Stimulated activated CD4-positive, alpha-beta T cell treated with anti-CD3 and anti-CD28 coated beads, Interleukin-2, amount 100 ng/mL, for 24 hours (primary cell): ENCODE data around the gene MRPL57.
"Not testable (repeated sequence)": the region's sequence is repeated elsewhere in the genome, so short reads cannot be mapped to it uniquely, and the experiment has no call there.

Experiments used
- DNase-seq, 2 donors: peaks; one replicate each; pipeline ENCODE4 v3.0.0-alpha.2; 2020

Gene MRPL57

DNA sequence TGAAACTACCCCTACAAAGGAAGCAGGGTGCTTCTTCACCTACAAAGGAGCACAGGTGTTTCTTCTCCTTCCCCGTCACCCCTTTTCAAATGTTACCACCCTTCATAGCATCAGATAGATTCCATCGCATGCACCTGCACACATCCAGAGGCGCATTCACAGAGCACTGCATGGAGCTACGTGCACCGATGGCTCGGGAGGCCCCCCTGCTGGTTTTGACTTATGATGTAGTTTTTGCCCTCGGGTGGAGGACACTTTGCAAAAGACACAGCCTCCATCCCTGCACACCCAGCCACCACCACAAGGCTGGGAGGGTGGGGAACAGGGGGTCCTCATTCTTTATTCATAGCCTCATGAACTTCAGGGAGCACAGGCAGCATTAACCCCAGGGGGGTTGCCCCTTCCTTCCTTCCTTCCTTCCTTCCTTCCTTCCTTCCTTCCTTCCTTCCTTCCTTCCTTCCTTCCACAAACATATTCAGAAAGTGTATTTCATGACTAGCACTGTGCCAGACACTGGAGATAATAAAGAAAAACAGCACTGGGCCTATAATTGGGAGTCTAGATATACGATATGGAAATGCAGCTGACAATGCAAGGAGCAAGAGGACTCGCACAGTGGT is 21.3 kb downstream of the MRPL57 start:
- DNase-seq: not testable (repeated sequence)

DNA sequence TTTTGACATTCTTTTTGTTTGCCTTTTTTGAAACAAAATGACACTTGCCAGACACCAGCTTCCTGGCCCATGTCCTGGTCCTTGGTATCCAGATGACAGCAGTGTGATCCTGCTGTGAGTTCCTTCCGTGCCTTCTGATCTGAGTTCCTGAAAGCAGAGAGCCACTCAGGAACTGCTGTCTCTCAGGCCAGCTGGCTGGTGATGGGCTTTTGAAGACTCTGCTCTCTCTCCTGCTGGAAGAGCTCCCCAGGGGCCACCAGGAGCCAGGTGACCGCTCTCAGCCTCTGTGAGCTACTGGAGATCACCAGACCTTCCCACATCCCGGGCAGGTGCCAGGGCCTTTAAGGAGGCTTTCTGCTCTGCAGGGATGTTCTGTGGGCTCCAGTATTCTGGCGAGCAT is 21.9 kb downstream of the MRPL57 start:
- DNase-seq: not testable (repeated sequence)

DNA sequence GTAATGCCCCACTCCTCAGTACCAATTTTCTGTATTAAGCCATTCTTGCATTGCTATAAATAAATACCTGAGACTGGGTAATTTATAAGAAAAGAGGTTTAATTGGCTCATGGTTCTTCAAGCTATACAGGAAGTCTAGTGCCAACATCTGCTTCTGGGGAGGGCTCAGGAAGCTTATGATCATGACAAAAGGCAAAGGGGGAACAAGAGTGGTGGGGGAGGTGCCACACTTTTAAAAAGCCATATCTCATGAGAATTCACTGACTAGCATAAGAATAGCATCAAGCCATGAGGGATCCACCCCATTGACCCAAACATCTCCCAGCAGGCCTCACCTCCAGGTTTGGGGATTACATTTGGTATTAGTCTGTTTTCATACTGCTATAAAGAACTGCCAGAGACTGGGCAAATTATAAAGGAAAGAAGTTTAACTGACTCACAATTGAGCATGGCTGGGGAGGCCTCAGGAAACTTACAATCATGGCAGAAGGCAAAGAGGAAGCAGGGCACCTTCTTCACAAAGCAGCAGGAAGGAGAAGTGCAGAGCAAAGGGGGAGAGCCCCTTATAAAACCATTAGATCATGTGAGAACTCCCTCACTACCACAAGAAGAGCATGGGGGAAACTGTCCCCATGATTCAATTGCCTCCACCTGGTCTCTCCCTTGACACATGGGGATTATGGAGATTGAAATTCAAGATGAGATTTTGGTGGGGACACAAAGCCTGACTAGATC is 25.2 kb downstream of the MRPL57 start:
- not testable (repeated sequence) for DNase-seq

DNA sequence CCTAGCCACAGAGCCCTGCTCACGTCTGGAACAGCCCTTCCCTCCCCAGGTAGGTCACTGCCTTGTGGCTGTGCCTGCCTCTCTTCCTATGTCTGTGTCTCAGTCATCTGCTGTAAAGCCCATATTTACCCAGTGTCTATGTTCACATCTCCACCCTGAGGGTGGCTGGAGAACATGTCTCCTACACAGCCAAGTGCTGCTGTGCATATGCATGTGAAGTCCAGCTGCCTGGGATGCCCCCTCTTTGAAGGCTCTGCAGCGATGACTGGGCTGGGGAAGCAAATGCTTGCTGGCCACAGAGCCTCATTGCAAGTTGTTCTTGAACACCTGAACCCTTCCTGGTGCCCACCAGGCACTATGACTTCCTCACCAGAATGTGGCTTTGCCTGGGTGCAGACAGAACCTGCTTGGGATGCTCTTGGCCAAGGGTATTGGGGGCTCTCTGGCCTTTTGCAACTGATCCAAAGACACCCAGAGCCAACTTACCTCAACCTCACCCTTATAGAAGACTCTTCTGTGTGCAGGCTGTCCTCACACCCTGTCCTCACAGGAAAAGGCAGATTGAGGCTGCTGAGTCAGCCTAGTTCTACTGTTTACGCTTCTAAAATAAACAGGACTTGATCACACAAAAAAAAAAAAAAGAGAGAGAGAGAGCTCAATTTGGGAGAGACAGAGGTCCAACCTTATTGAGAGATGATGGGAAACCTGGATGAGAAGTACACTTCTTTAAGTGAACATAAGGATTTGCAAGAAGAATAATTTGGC is 26.5 kb downstream of the MRPL57 start:
- no peak for DNase-seq

DNA sequence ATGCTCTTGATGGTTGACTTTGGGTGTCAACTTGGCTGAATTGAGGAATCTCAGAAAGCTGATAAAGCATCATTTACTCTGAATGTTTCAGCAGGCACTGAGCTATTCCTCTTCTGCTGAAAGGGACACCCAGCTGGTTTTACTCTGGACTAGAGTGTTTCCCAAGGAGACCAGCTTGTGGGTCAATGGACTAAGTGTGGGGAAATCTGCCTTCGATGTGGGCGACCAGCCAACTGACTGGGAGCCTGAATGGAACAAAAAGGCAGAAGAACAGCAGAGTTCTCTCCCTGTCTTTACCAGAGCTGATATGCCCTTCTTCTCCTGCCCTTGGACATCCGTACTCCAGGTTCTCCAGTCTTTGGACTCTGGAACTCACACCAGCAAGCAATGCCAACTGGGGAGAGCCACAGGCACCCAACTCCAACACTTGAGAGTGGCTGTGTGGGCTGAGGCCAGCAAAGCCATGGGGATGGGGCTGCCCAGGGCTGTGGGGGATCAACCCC is 32.2 kb downstream of the MRPL57 start:
- DNase-seq: no peak

DNA sequence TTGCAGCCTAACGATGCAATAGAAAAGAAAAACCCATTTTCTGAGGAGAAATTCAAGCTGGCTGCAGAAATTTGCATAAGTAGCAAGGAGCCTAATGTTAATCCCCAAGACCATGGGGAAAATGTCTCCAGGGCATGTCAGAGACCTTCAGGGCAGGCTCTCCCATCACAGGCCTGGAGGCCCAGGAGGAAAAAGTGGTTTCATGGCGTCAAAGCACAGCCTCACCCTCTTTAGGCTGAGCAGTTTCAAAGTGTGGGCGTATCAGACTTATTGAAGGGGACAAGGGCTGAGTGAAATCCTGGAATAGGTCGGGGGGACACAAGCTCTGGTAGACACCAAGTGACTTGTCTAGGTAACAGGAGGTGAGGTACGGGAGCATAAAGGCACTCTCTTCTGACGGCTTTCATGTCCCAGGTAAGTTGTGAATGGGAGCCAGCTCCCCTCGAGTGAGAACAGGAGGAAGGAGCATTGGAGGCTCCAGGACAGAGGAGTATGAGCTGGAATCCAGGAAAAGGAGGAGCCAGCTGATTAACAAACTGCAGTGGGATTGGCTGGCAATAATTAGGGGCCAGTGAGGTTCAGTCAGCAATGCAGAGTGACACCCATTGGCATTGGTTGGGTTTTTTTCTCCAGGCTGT is 35.8 kb downstream of the MRPL57 start:
- DNase-seq: no peak

DNA sequence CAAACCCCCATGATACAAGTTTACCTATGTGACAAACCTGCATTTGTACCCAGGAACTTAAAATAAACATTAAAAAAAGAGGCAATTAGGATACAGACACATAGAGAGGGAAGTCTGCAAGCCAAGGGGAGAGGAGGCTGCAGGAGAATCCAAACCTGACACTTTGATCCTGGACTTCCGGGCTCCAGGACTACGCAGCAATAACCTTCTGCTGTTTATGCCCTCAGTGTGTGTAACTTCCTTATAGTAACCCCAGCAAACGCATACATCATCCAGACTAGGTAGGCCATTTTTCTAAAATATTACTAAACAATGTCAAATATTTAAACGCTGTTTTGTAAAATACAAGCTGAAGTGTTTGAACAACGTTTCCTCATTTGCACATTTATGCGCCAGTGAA is 39.0 kb downstream of the MRPL57 start:
- DNase-seq: not testable (repeated sequence)

DNA sequence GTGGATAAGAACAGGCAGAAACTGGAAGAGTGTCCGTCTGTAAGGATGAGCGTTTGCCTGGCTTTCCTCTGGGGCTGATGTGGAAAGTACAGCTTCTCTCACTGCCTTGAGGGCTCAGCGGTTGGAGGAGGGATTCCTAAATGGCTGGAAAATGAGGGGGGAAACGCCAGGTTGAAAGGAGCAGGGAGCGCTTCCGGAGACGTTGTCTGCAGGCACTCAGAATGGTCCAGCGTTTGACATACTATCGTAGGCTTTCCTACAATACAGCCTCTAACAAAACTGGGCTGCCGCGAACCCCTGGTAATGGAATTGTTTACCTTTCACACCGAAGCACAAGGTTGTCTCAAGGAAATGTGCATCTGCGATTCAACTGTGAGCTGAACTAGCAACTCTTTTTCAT is 39.9 kb downstream of the MRPL57 start:
- DNase-seq: no peak

DNA sequence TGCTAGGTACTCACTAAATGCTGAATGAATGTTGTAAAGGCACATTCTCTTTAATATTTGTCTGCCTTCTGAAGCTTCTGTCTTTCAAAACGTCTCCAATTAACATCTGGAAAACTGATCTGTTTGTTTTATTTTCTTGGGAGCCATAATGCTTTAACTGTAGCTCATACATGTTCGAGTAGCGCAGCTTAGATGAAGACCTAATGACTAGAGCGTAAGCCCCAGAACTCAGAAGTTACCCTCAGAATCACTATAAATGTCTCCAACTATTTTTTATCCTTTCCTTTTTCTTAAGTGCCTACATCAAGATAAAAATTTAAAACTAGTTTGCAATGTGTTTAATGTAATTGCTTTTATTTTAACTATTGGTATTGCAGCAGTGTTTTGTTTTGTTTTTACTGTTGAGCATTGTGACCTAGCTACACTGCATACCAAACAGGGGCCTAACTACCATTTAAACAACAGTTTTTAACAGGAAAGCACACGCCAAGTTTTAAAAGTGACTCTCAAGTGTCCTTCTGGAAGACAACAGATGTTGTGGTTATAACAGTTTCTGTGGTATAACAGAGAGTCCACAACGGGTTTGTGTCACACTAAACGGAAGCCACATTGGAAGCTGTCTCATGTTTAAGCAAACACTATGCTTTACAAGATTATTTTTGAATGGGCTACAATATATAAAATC is 42.0 kb downstream of the MRPL57 start:
- no peak for DNase-seq

DNA sequence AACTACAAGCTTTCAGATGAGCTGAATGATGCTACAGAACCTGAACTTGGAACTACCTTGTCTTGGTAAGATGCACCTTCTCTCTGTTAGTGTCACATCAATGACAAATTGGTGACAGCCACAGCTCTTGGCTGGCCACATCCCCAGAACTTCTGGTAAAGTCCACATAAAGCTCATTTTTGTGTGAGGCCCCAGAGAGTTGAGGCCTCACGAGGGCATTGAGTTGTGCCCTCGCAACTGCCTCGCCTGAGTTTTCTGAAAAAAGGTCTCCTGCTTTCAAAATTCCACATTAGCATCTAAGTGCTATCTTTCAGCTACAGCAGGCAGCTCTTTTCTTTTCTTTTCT is 42.6 kb downstream of the MRPL57 start:
- no peak for DNase-seq

DNA sequence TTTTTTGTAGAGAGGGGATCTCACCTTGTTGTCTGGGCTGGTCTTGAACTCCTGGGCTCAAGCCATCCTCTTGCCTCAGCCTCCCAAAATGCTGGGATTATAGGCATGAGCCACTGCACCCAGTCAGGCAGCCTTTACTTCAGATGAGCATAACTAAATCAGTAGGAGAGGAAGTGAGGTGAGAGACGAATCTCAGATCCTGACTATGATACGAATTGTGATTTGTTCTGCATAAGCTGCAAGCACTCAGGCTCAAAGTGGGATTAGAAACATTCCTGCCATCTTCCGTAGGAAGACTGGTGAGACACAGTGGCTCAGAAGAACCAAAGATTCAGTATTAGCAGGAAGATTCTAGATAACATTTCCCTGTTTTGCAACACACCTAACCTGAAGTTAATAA is 43.3 kb downstream of the MRPL57 start:
- DNase-seq: not testable (repeated sequence)

DNA sequence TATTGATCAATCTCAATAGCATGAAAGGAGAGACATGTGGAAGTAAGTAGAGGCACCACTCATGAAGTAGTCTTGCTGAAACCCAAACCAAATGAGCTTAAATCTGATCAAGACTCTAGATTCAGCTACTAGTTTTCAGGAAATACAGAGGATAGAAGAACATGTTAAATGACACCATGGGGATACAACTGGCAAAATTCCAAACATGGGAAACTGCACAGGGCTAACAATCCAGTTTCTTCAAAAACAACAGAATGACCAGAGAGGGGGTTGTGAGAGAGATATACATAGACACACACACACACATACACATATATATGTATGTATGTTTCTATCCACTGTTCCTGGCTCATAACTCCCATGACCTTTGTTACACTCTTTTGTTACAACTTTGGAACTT is 44.8 kb downstream of the MRPL57 start:
- no peak for DNase-seq

DNA sequence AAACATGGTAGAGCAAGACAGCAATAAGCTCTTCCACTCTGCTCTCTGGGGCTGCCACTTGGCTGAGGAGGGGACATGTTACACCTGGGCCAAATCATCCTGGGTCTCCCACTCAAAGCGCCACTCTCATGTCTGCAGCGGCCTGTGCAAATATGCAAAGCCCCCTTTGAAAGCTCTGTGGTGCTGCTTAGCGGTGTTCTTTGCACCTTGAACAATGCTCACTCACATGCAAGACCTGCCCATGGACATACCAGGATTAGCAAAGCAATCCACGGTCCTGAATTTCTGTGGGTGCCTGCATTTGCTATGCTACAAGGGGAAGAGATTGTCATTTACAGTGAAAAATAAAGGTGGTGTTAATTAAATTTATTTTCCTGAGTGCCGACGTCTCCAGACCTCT is 48.6 kb downstream of the MRPL57 start:
- no peak for DNase-seq

DNA sequence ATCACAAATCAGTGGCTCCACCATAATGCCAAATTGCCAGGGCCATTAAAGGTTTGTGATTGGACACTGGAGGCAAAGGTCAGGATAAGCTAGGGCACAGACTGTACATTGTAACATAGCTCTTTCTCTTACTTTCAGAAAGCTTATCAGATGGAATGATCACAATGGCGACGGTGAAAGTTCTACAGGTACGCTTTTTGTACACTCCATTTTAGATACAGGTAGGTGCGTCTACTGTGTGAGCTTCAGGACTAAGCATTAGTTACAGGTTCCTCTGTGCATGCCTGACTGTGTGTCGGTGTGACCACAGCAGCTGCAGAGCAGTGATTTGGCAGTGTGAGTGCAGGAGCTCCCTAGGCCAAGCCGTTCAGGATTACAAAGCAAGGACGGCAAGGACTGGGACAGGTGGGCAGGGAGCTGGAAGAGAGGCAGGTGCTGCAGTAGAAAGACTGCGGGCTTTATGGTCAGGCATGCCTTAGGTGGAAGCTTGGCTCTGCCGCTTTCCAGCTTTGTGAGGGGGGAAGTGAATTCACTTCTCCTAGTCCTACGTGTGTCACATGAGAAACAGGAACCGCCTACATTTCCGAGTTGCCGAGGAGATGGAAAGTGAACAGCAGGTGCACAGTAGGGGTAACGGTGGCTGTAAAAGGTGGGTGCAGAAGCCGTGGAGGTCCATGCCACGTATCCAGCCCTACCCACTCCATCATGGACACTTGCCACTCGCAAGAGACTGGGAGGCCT is 49.6 kb downstream of the MRPL57 start:
- DNase-seq: no peak

DNA sequence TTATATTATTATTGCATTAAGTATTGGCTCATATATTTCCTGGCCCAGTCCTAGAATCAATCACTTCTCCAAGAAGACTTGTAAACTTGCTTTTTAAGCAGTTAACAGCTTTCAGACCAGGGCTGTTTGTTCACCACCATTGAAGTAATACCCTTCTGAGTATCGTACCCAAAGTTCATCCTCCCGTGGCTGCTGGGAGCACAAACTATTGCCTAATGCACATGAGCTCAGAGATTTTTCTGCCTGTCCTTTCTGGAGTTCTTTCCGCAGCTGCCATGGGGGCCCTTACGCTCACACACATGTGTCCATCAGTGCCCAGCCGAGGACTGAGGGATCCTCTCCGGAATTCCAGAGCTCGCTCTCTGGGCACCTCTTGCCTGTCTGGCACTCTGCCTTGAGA is 51.5 kb downstream of the MRPL57 start:
- no peak for DNase-seq
